Measurements from ENCODE around the gene CASD1. TPM values are rescaled to one million over a fixed set of nuclear protein-coding genes. Genes with fewer than 3 reads are reported as not detected.

CASD1 gene
- total and polyA plus RNA-seq, 2 of the 4 experiments (the other 2 are of a cell fraction), result 4.0 to 4.5 TPM

DNA sequence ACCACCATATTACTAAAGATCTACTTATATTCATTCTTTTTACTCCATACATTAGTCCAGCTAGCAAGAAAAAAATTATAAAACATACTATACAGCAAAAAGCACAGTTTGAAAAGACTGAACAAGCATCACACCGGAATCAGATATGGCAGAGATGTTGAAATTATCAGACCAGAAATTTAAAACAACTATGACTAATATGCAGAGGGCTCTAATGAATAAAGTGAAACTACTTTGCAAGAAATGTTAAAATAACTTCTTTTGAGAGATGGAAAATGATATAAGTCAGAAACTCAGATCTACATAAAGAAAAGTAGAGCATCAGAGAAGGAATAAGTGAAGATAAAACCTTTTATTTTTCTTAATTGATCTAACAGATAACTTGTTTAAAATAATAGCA is 95.4 kb downstream of the CASD1 start:
- Histone ChIP-seq H4K8ac (ENCODE audit: low read depth in 2 of 2, low read length in 2 of 2) (no peak overlapping the region), H2AFZ (replicated peaks; ENCODE audit: low read length, poor library complexity) (no peak overlapping the region), H3K4me1 (ENCODE audit: control insufficient read depth, insufficient read depth, low read length) (no peaks in the 10 kb centered on the region), H4K20me1 (ENCODE audit: insufficient read depth, low read length) (no peaks in the 10 kb centered on the region), H2BK15ac (ENCODE audit: low read depth, low read length) (no peak overlapping the region), H3K4me2 (ENCODE audit: low read depth, low read length) (no peak overlapping the region), H3K79me1 (ENCODE audit: low read depth in 1 of 2, low read length in 2 of 2) (no peaks in the 10 kb centered on the region), H2BK20ac (ENCODE audit: low read depth, low read length) (no peak overlapping the region), H3K27ac (ENCODE audit: insufficient read depth, low read length) (no peak overlapping the region), H3K14ac (replicated peaks; ENCODE audit: low read depth, low read length) (no peak overlapping the region), H3K4ac (ENCODE audit: low read depth, low read length) (no peak overlapping the region), H3K18ac (ENCODE audit: low read depth, low read length) (no peak overlapping the region), H2BK120ac (ENCODE audit: low read depth, low read length) (no peak overlapping the region), H2AK9ac (replicated peaks; ENCODE audit: low read depth, low read length, poor library complexity) (no peak overlapping the region), H3K4me3 (ENCODE audit: insufficient read depth, low read depth, low read length) (no peak overlapping the region), H3K9me1 (ENCODE audit: insufficient read depth, low read length) (no peaks in the 10 kb centered on the region), H3K23ac (ENCODE audit: low read depth, low read length) (no peak overlapping the region), H3K9ac (ENCODE audit: low read depth, low read length) (no peak overlapping the region), H3K56ac (ENCODE audit: extremely low read depth, insufficient read depth, low read length) (no peak overlapping the region), H4K91ac (ENCODE audit: insufficient read depth, low read depth, low read length) (no peak overlapping the region), H3K27me3 (ENCODE audit: control insufficient read depth, insufficient read depth, low read length) (no peaks in the 10 kb centered on the region), H2AK5ac (ENCODE audit: low read depth, low read length) (no peak overlapping the region), H3K9me3 (ENCODE audit: control insufficient read depth, insufficient read depth, low read length) (no peaks in the 10 kb centered on the region), H4K5ac (ENCODE audit: low read depth, low read length) (no peak overlapping the region), H2BK5ac (ENCODE audit: low read depth, low read length, poor library complexity, severe bottlenecking) (no peak overlapping the region), H3K36me3 (ENCODE audit: control insufficient read depth, insufficient read depth, low read length) (no peaks in the 10 kb centered on the region)
- no TSS peak for BruUV-seq (replicated peaks)
- ATAC-seq (ENCODE audit: low read depth) (no peak), DNase-seq (peak; percentile 8)
- POLR2A ChIA-PET (ENCODE audit: unreplicated experiment), result no interaction called here
- intact Hi-C loops (cut with micrococcal nuclease) (no loop called here), in situ Hi-C loops (cut with MboI; ENCODE audit: low sequenced_read_pairs) (no loop called here), dilution Hi-C loops (cut with HindIII; ENCODE audit: low sequenced_read_pairs, unreplicated experiment) (no loop called here)
- no CpG with 5 or more reads among the region's 1 CpG for WGBS, 2 experiments (ENCODE audit: extremely low coverage in 2 of 2, insufficient read length in 1 of 2)
- no peak for TF ChIP-seq MXI1 (IDR thresholded peaks at IDR 0.05; ENCODE audit: borderline replicate concordance, low read depth, low read length)
- TF ChIP-seq, protein P1, sequence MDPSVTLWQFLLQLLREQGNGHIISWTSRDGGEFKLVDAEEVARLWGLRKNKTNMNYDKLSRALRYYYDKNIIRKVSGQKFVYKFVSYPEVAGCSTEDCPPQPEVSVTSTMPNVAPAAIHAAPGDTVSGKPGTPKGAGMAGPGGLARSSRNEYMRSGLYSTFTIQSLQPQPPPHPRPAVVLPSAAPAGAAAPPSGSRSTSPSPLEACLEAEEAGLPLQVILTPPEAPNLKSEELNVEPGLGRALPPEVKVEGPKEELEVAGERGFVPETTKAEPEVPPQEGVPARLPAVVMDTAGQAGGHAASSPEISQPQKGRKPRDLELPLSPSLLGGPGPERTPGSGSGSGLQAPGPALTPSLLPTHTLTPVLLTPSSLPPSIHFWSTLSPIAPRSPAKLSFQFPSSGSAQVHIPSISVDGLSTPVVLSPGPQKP (IDR thresholded peaks at IDR 0.05; ENCODE audit: borderline replicate concordance, low read depth, low read length), result no peak
- TF ChIP-seq RAD21 (IDR thresholded peaks at IDR 0.05; ENCODE audit: low read length), result no peak
- no peak for TF ChIP-seq POLR2A (IDR thresholded peaks at IDR 0.05; ENCODE audit: low read depth, low read length)
- no peak for TF ChIP-seq CEBPB (IDR thresholded peaks at IDR 0.05; ENCODE audit: low read depth, low read length)
- no peak for TF ChIP-seq MAZ (IDR thresholded peaks at IDR 0.05; ENCODE audit: borderline replicate concordance, low read depth, low read length)
- TF ChIP-seq, protein P2, sequence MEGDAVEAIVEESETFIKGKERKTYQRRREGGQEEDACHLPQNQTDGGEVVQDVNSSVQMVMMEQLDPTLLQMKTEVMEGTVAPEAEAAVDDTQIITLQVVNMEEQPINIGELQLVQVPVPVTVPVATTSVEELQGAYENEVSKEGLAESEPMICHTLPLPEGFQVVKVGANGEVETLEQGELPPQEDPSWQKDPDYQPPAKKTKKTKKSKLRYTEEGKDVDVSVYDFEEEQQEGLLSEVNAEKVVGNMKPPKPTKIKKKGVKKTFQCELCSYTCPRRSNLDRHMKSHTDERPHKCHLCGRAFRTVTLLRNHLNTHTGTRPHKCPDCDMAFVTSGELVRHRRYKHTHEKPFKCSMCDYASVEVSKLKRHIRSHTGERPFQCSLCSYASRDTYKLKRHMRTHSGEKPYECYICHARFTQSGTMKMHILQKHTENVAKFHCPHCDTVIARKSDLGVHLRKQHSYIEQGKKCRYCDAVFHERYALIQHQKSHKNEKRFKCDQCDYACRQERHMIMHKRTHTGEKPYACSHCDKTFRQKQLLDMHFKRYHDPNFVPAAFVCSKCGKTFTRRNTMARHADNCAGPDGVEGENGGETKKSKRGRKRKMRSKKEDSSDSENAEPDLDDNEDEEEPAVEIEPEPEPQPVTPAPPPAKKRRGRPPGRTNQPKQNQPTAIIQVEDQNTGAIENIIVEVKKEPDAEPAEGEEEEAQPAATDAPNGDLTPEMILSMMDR (conservative IDR thresholded peaks at IDR 0.05; ENCODE audit: low read depth, low read length), result no peak
- TF ChIP-seq SMC3 (IDR thresholded peaks at IDR 0.05; ENCODE audit: low read depth, low read length), result no peak
- TF ChIP-seq CHD1 (IDR thresholded peaks at IDR 0.05; ENCODE audit: low read depth, low read length), result no peak
- TF ChIP-seq RFX5 (IDR thresholded peaks at IDR 0.05; ENCODE audit: low read depth, low read length), result no peak
- no peak for TF ChIP-seq NFE2L2 (IDR thresholded peaks at IDR 0.05; ENCODE audit: low read depth, low read length)
- CTCF ChIA-PET, result no interaction called here
